GM23248 (cell line): Measurements from ENCODE around the gene ZNF532. TPM values are rescaled to one million over a fixed set of nuclear protein-coding genes. Genes with fewer than 3 reads are reported as not detected.

ENCODE experiments used
- DNase-seq: peaks from one replicate; pipeline ENCODE4 v3.0.0-alpha.2; 2015
- H2AFZ ChIP-seq: fragments of 200-600 bp; sonication (generic); 2 replicates; pipeline ENCODE4 v1.6.1; 2016; ENCODE audit warnings: antibody characterized with exemption
- H3F3A ChIP-seq: fragments of 200-600 bp; sonication (generic); 2 replicates; pipeline ENCODE4 v1.6.1; 2016; ENCODE audit warnings: mild to moderate bottlenecking, antibody characterized with exemption, mixed run types; ENCODE audit not compliant: insufficient read depth
- H3K27ac ChIP-seq: fragments of 200-600 bp; sonication (generic); 2 replicates; pipeline ENCODE4 v1.5.1; 2016; ENCODE audit warnings: mild to moderate bottlenecking
- H3K27me3 ChIP-seq: fragments of 200-600 bp; sonication (generic); replicated peaks from 2 replicates; pipeline ENCODE4 v1.6.1; 2016; ENCODE audit warnings: mild to moderate bottlenecking; ENCODE audit not compliant: insufficient read depth
- H3K36me3 ChIP-seq: fragments of 200-600 bp; sonication (generic); 2 replicates; pipeline ENCODE4 v1.6.1; 2016; ENCODE audit warnings: low read depth, mild to moderate bottlenecking
- H3K4me1 ChIP-seq: fragments of 200-600 bp; sonication (generic); 2 replicates; pipeline ENCODE4 v1.6.1; 2016; ENCODE audit warnings: mild to moderate bottlenecking; ENCODE audit not compliant: insufficient read depth
- H3K4me2 ChIP-seq: fragments of 200-600 bp; sonication (generic); one replicate; pipeline ENCODE4 v1.6.1; 2016; ENCODE audit warnings: mild to moderate bottlenecking; ENCODE audit not compliant: unreplicated experiment
- H3K4me3 ChIP-seq: fragments of 200-600 bp; sonication (generic); 2 replicates; pipeline ENCODE4 v1.5.1; 2016; ENCODE audit warnings: mild to moderate bottlenecking
- H3K79me2 ChIP-seq: fragments of 200-600 bp; sonication (generic); 2 replicates; pipeline ENCODE4 v1.6.1; 2016; ENCODE audit warnings: mild to moderate bottlenecking; ENCODE audit not compliant: insufficient read depth
- H3K9ac ChIP-seq: fragments of 200-600 bp; sonication (generic); 2 replicates; pipeline ENCODE4 v1.6.1; 2016; ENCODE audit warnings: mild to moderate bottlenecking
- H3K9me2 ChIP-seq: fragments of 200-600 bp; sonication (generic); 2 replicates; pipeline ENCODE4 v1.6.1; 2016; ENCODE audit warnings: mixed run types, mild to moderate bottlenecking, moderate library complexity; ENCODE audit not compliant: insufficient read depth
- H3K9me3 ChIP-seq: fragments of 200-600 bp; sonication (generic); one replicate; pipeline ENCODE4 v1.6.1; 2017; ENCODE audit warnings: low read depth
- H4K20me1 ChIP-seq: fragments of 200-600 bp; sonication (generic); 2 replicates; pipeline ENCODE4 v1.6.0; 2016; ENCODE audit not compliant: insufficient read depth
- EZH2 ChIP-seq: fragments of 200-600 bp; sonication (generic); IDR thresholded peaks from 2 replicates; pipeline ENCODE4 v1.6.1; 2018; ENCODE audit warnings: antibody characterized with exemption, mild to moderate bottlenecking; ENCODE audit not compliant: insufficient read depth, poor library complexity, severe bottlenecking
- EZH2phosphoT487 ChIP-seq: fragments of 200-600 bp; sonication (generic); IDR thresholded peaks from 2 replicates; pipeline ENCODE4 v1.6.1; 2018; ENCODE audit warnings: antibody characterized with exemption, moderate library complexity, mild to moderate bottlenecking, low read depth; ENCODE audit not compliant: insufficient read depth
- WGBS, 2 experiments: methylation state at CpG; one replicate each; pipeline ENCODE4 v1.1.6; 2015 to 2017; ENCODE audit warnings: low lambda C conversion rate in 2 of 2, low coverage in 1 of 2; ENCODE audit errors: missing lambda C conversion rate in 2 of 2; 5-methylcytosine and 5-hydroxymethylcytosine counted together
- in situ Hi-C: fragments of 300-500 bp; cut with MboI; formaldehyde crosslinking; loops from 2 replicates; pipeline ENCODE4 v1.15.0; 2020
- polyA plus RNA-seq: library from polyadenylated mRNA; unstranded; fragments of >200 nt; fragmentation: Nextera tagmentation; extraction: Ambion mirVana; gene quantifications from 2 replicates; pipeline ENCODE4 v1.2.1, GENCODE V29; 2016
- total RNA-seq: library from RNA; depleted of rRNA; stranded (reverse); fragments of >200 nt; shearing (Covaris generic); gene quantifications from 2 replicates; pipeline ENCODE4 v1.2.3, GENCODE V29; 2014

ZNF532 gene
- total and polyA plus RNA-seq, 2 experiments from 2014 or later: 13.2 to 31.9 TPM

DNA sequence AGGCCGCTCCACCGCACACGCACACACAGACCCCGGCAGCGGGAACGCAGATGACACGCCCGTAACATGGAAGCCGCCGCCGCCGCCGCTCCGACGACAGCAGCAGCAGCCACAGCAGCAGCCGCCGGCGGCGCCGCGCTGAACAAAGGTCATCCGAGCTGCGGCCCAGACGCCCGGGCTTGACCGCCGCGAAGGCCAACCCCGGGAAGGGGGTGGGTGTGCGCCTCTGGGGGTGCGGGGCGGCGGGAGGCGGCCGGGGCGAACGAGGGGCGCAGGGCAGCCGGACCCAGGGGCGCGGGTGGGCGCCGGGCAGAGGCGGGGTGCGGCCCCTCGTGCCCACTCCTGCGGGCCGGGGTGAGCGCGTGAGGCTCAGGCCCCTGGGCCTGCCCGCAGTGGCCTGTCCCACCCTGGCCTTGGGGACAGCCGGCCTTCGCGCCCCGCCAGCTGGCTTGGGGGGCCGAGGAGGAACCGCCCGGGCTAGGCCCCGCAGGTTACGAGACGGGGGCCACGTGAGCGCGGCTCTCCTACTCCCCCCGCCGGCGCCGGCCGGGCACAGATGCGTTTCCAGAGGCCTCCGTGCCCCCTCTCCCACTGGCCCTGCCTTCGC is 1.0 kb upstream of the ZNF532 start:
- Histone ChIP-seq H3K9me2 (no peaks in the 10 kb centered on the region), H3K4me1 (peaks cover 82% of the 10 kb centered on the region), H3F3A (peaks cover 40% of the 10 kb centered on the region), H3K4me2 (peak overlapping the region; percentile 62), H3K4me3 (peak overlapping the region; percentile 58), H3K9ac (peak overlapping the region; percentile 95), H3K79me2 (peaks cover 61% of the 10 kb centered on the region), H3K27ac (peak overlapping the region; percentile 89), H4K20me1 (no peaks in the 10 kb centered on the region), H3K9me3 (no peaks in the 10 kb centered on the region), H2AFZ (peak overlapping the region; percentile 47; the same call in 1 of the 2 replicates), H3K36me3 (peaks cover 8% of the 10 kb centered on the region), H3K27me3 (no peaks in the 10 kb centered on the region)
- peak; percentile 74 for DNase-seq
- no peak for TF ChIP-seq EZH2
- TF ChIP-seq EZH2phosphoT487: no peak
- WGBS, 2 experiments: 1% methylated on average over 31 to 35 of the region's 72 CpGs
- in situ Hi-C loops: no loop called here

GRCh38 chr18:58865033-58865590 is 435 bp downstream of the ZNF532 start:
- Histone ChIP-seq H3K27ac (peak overlapping the region; percentile 89), H3K4me2 (peak overlapping the region; percentile 82)

GRCh38 chr18:58865701-58866065 is 1.0 kb downstream of the ZNF532 start:
- Histone ChIP-seq H3K4me3 (peak overlapping the region; percentile 58), H3K79me2 (peaks cover 78% of the 10 kb centered on the region), H3K9ac (peak overlapping the region; percentile 95), H4K20me1 (no peaks in the 10 kb centered on the region), H3K9me2 (no peaks in the 10 kb centered on the region), H3K36me3 (peaks cover 16% of the 10 kb centered on the region), H3F3A (peaks cover 27% of the 10 kb centered on the region), H3K9me3 (no peaks in the 10 kb centered on the region), H3K4me1 (peaks cover 61% of the 10 kb centered on the region), H3K27me3 (no peaks in the 10 kb centered on the region), H3K27ac (peak overlapping the region; percentile 89), H2AFZ (peak overlapping the region; percentile 45), H3K4me2 (peak overlapping the region; percentile 82)
- 21 to 23% methylated on average over 8 of the region's 8 CpGs for WGBS, 2 experiments
- no peak for TF ChIP-seq EZH2
- no peak for TF ChIP-seq EZH2phosphoT487
- in situ Hi-C loops: no loop called here
- peak; percentile 54 for DNase-seq

More at GRCh38 chr18:58865033-58865590, 435 bp downstream of the ZNF532 start:
- H3K4me1 ChIP-seq: peaks cover 67% of the 10 kb centered on the region
- in situ Hi-C loops: no loop called here
- no peak for TF ChIP-seq EZH2
- 3 to 5% methylated on average over 4 of the region's 4 CpGs for WGBS, 2 experiments
- H3K9me2 ChIP-seq: no peaks in the 10 kb centered on the region
- peak overlapping the region; percentile 95 for H3K9ac ChIP-seq
- H3K79me2 ChIP-seq: peaks cover 73% of the 10 kb centered on the region
- no peaks in the 10 kb centered on the region for H4K20me1 ChIP-seq
- no peak for DNase-seq
- H3K4me3 ChIP-seq: peak overlapping the region; percentile 58
- H3K36me3 ChIP-seq: peaks cover 16% of the 10 kb centered on the region
- no peaks in the 10 kb centered on the region for H3K9me3 ChIP-seq
- no peaks in the 10 kb centered on the region for H3K27me3 ChIP-seq
- peaks cover 33% of the 10 kb centered on the region for H3F3A ChIP-seq
- peak overlapping the region; percentile 45 for H2AFZ ChIP-seq

GRCh38 chr18:58866066-58866772 is 1.5 kb downstream of the ZNF532 start:
- Histone ChIP-seq H3K4me2 (peak overlapping the region; percentile 82), H3K4me3 (peak overlapping the region; percentile 58), H3F3A (peaks cover 22% of the 10 kb centered on the region; the same call in 1 of the 2 replicates), H3K9ac (peak overlapping the region; percentile 95), H4K20me1 (no peaks in the 10 kb centered on the region), H3K27me3 (no peaks in the 10 kb centered on the region), H2AFZ (peak overlapping the region; percentile 45), H3K9me3 (no peaks in the 10 kb centered on the region), H3K27ac (peak overlapping the region; percentile 89), H3K79me2 (peaks cover 82% of the 10 kb centered on the region), H3K4me1 (peaks cover 56% of the 10 kb centered on the region), H3K9me2 (no peaks in the 10 kb centered on the region), H3K36me3 (peaks cover 16% of the 10 kb centered on the region)
- 30 to 35% methylated on average over 9 of the region's 9 CpGs for WGBS, 2 experiments
- no peak for TF ChIP-seq EZH2phosphoT487
- no peak for TF ChIP-seq EZH2
- DNase-seq: no peak
- in situ Hi-C loops: no loop called here
